ENCODE data around the gene ANXA8. TPM values are rescaled to one million over a fixed set of nuclear protein-coding genes. Genes with fewer than 3 reads are reported as not detected.
"Not testable (repeated sequence)": the region's sequence is repeated elsewhere in the genome, so short reads cannot be mapped to it uniquely, and the experiment has no call there.

Gene ANXA8
- total RNA-seq, 1 experiment from 2014 or later, result 0.72 TPM

DNA sequence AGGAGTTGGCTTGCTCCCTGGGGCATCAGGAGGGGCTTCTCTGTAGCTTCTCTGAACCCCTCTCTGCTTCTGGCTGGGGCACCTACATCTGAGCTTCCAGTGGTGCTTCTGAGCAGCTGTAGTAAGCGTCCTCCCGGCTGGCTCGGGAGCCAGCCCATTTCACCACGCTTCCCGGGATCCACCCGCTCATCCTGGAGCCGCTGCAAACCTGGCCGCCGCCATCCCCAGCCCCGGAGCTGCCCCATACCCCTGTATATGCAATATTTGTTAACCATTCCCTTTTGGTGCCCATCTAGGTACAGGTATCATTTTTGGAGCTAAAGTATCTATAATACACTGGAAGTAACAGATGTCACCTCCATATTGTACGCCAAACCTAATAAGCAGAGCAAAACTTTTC, 871 bp upstream of the ANXA8 start:
- POLR2A ChIA-PET; ATAC-seq; H3K27me3 ChIP-seq (ENCODE audit: control insufficient read depth, insufficient read depth, low read length); H3K36me3 ChIP-seq (ENCODE audit: control insufficient read depth, insufficient read depth, low read length); in situ Hi-C loops (cut with HindIII; ENCODE audit: low pct_unique_long_range_greater_than_20kb, low sequenced_read_pairs); H3K27ac ChIP-seq (ENCODE audit: low read length); H3K9me3 ChIP-seq (ENCODE audit: control insufficient read depth, insufficient read depth, low read depth, low read length); BruUV-seq (replicated peaks); H3K4me3 ChIP-seq (ENCODE audit: low read depth in 2 of 2, low read length in 2 of 2); H3K4me1 ChIP-seq (ENCODE audit: control insufficient read depth, insufficient read depth, low read length); DNase-seq (ENCODE audit: low read depth, low spot score); intact Hi-C loops (cut with micrococcal nuclease; ENCODE audit: unreplicated experiment): not testable (repeated sequence)
- CTCF ChIA-PET, result interaction anchor here (0.6 kb wide), 1 partner anchor 145 kb away, joined by 3 read pairs; no protein-coding TSS in a partner anchor

- POLR2A ChIA-PET; H3K4me3 ChIP-seq (ENCODE audit: low read depth in 2 of 2, low read length in 2 of 2); H3K36me3 ChIP-seq (ENCODE audit: control insufficient read depth, insufficient read depth, low read length); intact Hi-C loops (cut with micrococcal nuclease; ENCODE audit: unreplicated experiment); H3K27ac ChIP-seq (ENCODE audit: low read length); H3K9me3 ChIP-seq (ENCODE audit: control insufficient read depth, insufficient read depth, low read depth, low read length); in situ Hi-C loops (cut with HindIII; ENCODE audit: low pct_unique_long_range_greater_than_20kb, low sequenced_read_pairs); BruUV-seq (replicated peaks); H3K4me1 ChIP-seq (ENCODE audit: control insufficient read depth, insufficient read depth, low read length); ATAC-seq; H3K27me3 ChIP-seq (ENCODE audit: control insufficient read depth, insufficient read depth, low read length); DNase-seq (ENCODE audit: low read depth, low spot score); CTCF ChIA-PET: not testable (repeated sequence)
Measured at GRCh38 chr10:47482367-47482766, 1.5 kb downstream of the ANXA8 start.

- H3K36me3 ChIP-seq (ENCODE audit: control insufficient read depth, insufficient read depth, low read length); DNase-seq (ENCODE audit: low read depth, low spot score); H3K27ac ChIP-seq (ENCODE audit: low read length); H3K27me3 ChIP-seq (ENCODE audit: control insufficient read depth, insufficient read depth, low read length); POLR2A ChIA-PET; H3K4me1 ChIP-seq (ENCODE audit: control insufficient read depth, insufficient read depth, low read length); in situ Hi-C loops (cut with HindIII; ENCODE audit: low pct_unique_long_range_greater_than_20kb, low sequenced_read_pairs); H3K9me3 ChIP-seq (ENCODE audit: control insufficient read depth, insufficient read depth, low read depth, low read length); CTCF ChIA-PET; H3K4me3 ChIP-seq (ENCODE audit: low read depth in 2 of 2, low read length in 2 of 2); BruUV-seq (replicated peaks); intact Hi-C loops (cut with micrococcal nuclease; ENCODE audit: unreplicated experiment): not testable (repeated sequence)
- ATAC-seq, result peak; percentile 61
Measured at GRCh38 chr10:47481768-47482181, 2.1 kb downstream of the ANXA8 start.

GRCh38 chr10:47481182-47481766, 2.6 kb downstream of the ANXA8 start:
- in situ Hi-C loops (cut with HindIII; ENCODE audit: low pct_unique_long_range_greater_than_20kb, low sequenced_read_pairs), result not testable (repeated sequence)

GRCh38 chr10:47480133-47480532, 3.8 kb downstream of the ANXA8 start:
- H3K27ac ChIP-seq (ENCODE audit: low read length); H3K4me3 ChIP-seq (ENCODE audit: low read depth in 2 of 2, low read length in 2 of 2); in situ Hi-C loops (cut with HindIII; ENCODE audit: low pct_unique_long_range_greater_than_20kb, low sequenced_read_pairs); DNase-seq (ENCODE audit: low read depth, low spot score); intact Hi-C loops (cut with micrococcal nuclease; ENCODE audit: unreplicated experiment); H3K36me3 ChIP-seq (ENCODE audit: control insufficient read depth, insufficient read depth, low read length); H3K4me1 ChIP-seq (ENCODE audit: control insufficient read depth, insufficient read depth, low read length); POLR2A ChIA-PET; BruUV-seq (replicated peaks); H3K9me3 ChIP-seq (ENCODE audit: control insufficient read depth, insufficient read depth, low read depth, low read length); H3K27me3 ChIP-seq (ENCODE audit: control insufficient read depth, insufficient read depth, low read length); CTCF ChIA-PET: not testable (repeated sequence)
- ATAC-seq, result peak; percentile 50

More at GRCh38 chr10:47481182-47481766, 2.6 kb downstream of the ANXA8 start:
- H3K9me3 ChIP-seq (ENCODE audit: control insufficient read depth, insufficient read depth, low read depth, low read length); H3K4me1 ChIP-seq (ENCODE audit: control insufficient read depth, insufficient read depth, low read length); CTCF ChIA-PET; POLR2A ChIA-PET; DNase-seq (ENCODE audit: low read depth, low spot score); BruUV-seq (replicated peaks); H3K27me3 ChIP-seq (ENCODE audit: control insufficient read depth, insufficient read depth, low read length); H3K27ac ChIP-seq (ENCODE audit: low read length); intact Hi-C loops (cut with micrococcal nuclease; ENCODE audit: unreplicated experiment); H3K4me3 ChIP-seq (ENCODE audit: low read depth in 2 of 2, low read length in 2 of 2); H3K36me3 ChIP-seq (ENCODE audit: control insufficient read depth, insufficient read depth, low read length): not testable (repeated sequence)
- ATAC-seq, result peak; percentile 87

GRCh38 chr10:47478114-47478513, 5.8 kb downstream of the ANXA8 start:
- intact Hi-C loops (cut with micrococcal nuclease; ENCODE audit: unreplicated experiment); in situ Hi-C loops (cut with HindIII; ENCODE audit: low pct_unique_long_range_greater_than_20kb, low sequenced_read_pairs); H3K27me3 ChIP-seq (ENCODE audit: control insufficient read depth, insufficient read depth, low read length); H3K36me3 ChIP-seq (ENCODE audit: control insufficient read depth, insufficient read depth, low read length); ATAC-seq; DNase-seq (ENCODE audit: low read depth, low spot score); H3K27ac ChIP-seq (ENCODE audit: low read length); BruUV-seq (replicated peaks); H3K4me1 ChIP-seq (ENCODE audit: control insufficient read depth, insufficient read depth, low read length); H3K4me3 ChIP-seq (ENCODE audit: low read depth in 2 of 2, low read length in 2 of 2); H3K9me3 ChIP-seq (ENCODE audit: control insufficient read depth, insufficient read depth, low read depth, low read length); POLR2A ChIA-PET; CTCF ChIA-PET: not testable (repeated sequence)

DNA sequence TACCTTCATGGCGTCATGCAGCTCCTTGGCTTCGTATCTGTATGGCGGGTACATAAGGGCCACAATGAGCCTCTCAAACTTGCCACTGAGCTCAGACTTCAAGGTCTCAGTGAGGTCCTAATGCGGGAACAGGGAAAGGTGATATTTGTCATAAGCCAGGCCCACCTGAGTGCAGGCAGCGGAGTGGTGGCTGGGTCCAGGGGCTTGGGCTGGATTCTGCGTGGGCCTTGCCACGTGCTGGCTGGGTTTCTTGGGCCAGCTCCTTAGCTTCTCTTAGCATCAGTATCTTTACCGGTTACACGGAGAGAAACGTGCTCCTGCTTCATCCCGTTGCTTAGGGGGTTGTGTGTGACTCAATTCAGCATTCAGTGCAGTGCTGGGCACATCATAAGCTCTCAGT, 6.8 kb downstream of the ANXA8 start:
- H3K27me3 ChIP-seq (ENCODE audit: control insufficient read depth, insufficient read depth, low read length); intact Hi-C loops (cut with micrococcal nuclease; ENCODE audit: unreplicated experiment); H3K9me3 ChIP-seq (ENCODE audit: control insufficient read depth, insufficient read depth, low read depth, low read length); CTCF ChIA-PET; H3K4me1 ChIP-seq (ENCODE audit: control insufficient read depth, insufficient read depth, low read length); H3K36me3 ChIP-seq (ENCODE audit: control insufficient read depth, insufficient read depth, low read length); ATAC-seq; POLR2A ChIA-PET; H3K27ac ChIP-seq (ENCODE audit: low read length); DNase-seq (ENCODE audit: low read depth, low spot score); H3K4me3 ChIP-seq (ENCODE audit: low read depth in 2 of 2, low read length in 2 of 2); BruUV-seq (replicated peaks); in situ Hi-C loops (cut with HindIII; ENCODE audit: low pct_unique_long_range_greater_than_20kb, low sequenced_read_pairs): not testable (repeated sequence)

- H3K27ac ChIP-seq (ENCODE audit: low read length); H3K36me3 ChIP-seq (ENCODE audit: control insufficient read depth, insufficient read depth, low read length); ATAC-seq; in situ Hi-C loops (cut with HindIII; ENCODE audit: low pct_unique_long_range_greater_than_20kb, low sequenced_read_pairs); H3K4me1 ChIP-seq (ENCODE audit: control insufficient read depth, insufficient read depth, low read length); BruUV-seq (replicated peaks); H3K9me3 ChIP-seq (ENCODE audit: control insufficient read depth, insufficient read depth, low read depth, low read length); DNase-seq (ENCODE audit: low read depth, low spot score); CTCF ChIA-PET; H3K4me3 ChIP-seq (ENCODE audit: low read depth in 2 of 2, low read length in 2 of 2); POLR2A ChIA-PET; intact Hi-C loops (cut with micrococcal nuclease; ENCODE audit: unreplicated experiment); H3K27me3 ChIP-seq (ENCODE audit: control insufficient read depth, insufficient read depth, low read length): not testable (repeated sequence)
Measured at GRCh38 chr10:47475101-47475500, 8.8 kb downstream of the ANXA8 start.

Data from Panc1 (cell line).